ENCODE results near the gene SLC7A7. TPM values are rescaled to one million over a fixed set of nuclear protein-coding genes. Genes with fewer than 3 reads are reported as not detected.

SLC7A7 gene
- total RNA-seq (2021) = 2.5 and 3.1 TPM in 2 replicates
- long read RNA-seq, partial matches to known transcripts = 3 of 14 reads
- long read RNA-seq, other reads (novel, unspliced or antisense) = 8 of 14 reads

DNA sequence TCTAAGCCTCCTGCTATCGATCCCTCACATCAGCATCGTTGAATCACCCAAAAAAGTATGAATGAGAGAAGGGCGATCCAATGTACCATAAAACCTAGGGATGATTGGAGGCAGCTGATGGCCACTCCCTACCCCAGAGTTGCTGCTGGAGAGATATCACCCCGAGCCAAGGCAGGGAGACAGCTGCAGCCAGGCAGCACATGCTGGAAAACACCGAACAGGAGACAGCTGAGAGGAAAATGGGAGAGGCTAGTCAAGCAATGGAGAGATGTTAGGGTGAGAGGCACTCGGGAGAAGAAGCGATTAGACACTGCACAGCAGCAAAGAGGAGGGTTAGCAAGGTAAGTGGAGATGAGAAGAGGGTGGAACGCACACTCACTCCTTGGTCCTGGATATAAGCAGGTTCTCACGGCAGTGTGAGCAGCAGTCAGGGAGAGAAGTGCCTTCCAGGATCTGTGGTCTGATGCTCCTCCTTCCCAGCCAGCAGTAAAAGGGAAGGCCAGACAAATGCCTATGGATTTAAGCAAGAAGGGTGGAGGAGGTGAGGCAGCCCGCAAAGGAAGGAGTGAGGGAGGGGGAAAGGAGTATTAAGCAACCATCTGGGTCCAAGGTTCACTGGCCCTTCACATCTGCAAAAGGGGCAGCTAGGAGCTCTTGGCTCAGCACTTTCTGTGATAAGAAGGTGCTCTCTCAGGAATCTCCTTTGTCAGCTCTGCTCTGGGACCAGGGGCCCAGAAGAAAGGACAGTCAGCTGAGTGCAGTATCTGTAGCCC lies at the start of gene SLC7A7:
Gene SLC7A7, minus strand, starts transcription at position 495 of the 773 bp plus-strand sequence. CDS start 2,037 bp downstream, outside the sequence.
- Histone ChIP-seq H3K4ac (ENCODE audit: low read depth, low read length) (no peak within 1 kb of the TSS), H3K27me3 (ENCODE audit: insufficient read depth, low read length) (no peaks in the 10 kb centered on the region), H2AFZ (ENCODE audit: low read length) (no peak within 1 kb of the TSS), H3K14ac (ENCODE audit: insufficient read depth, low read length) (0 out of 2 replicates have a peak within 1 kb of the TSS, but pooled peaks have one; percentile 16), H3T11ph (ENCODE audit: low read length) (no peak within 1 kb of the TSS), H3K4me2 (ENCODE audit: insufficient read depth, insufficient read length, low read length) (peak within 1 kb of the TSS; percentile 8), H4K8ac (replicated peaks; ENCODE audit: insufficient read length, low read depth, low read length) (no peak within 1 kb of the TSS), H4K91ac (ENCODE audit: insufficient read length, low read depth, low read length) (no peak within 1 kb of the TSS), H2BK120ac (ENCODE audit: low read depth, low read length, poor library complexity, severe bottlenecking) (no peak within 1 kb of the TSS), H3K79me1 (ENCODE audit: insufficient read depth, low read depth, low read length, poor library complexity, severe bottlenecking) (no peaks in the 10 kb centered on the region), H3K56ac (ENCODE audit: insufficient read length, low read depth, low read length) (no peak within 1 kb of the TSS), H2BK5ac (ENCODE audit: insufficient read length, low read length) (no peak within 1 kb of the TSS), H3K4me1 (ENCODE audit: insufficient read depth, low read length) (peaks cover 16% of the 10 kb centered on the region; the same call in 1 of the 2 replicates), H2BK12ac (ENCODE audit: insufficient read length, low read depth, low read length) (no peak within 1 kb of the TSS), H3K23ac (ENCODE audit: insufficient read length, low read depth, low read length) (no peak within 1 kb of the TSS), H3K9me3 (ENCODE audit: control insufficient read depth, low read depth, low read length) (no peaks in the 10 kb centered on the region), H3K27ac (ENCODE audit: insufficient read length, low read depth, low read length) (no peak within 1 kb of the TSS), H2BK20ac (ENCODE audit: low read depth, low read length, poor library complexity, severe bottlenecking) (no peak within 1 kb of the TSS), H3K23me2 (ENCODE audit: insufficient read length, low read depth, low read length, poor library complexity, severe bottlenecking) (no peaks in the 10 kb centered on the region), H2AK5ac (ENCODE audit: insufficient read length, low read length) (no peak within 1 kb of the TSS), H2BK15ac (ENCODE audit: low read depth, low read length) (no peak within 1 kb of the TSS), H4K5ac (ENCODE audit: insufficient read length, low read depth, low read length) (no peak within 1 kb of the TSS), H3K79me2 (ENCODE audit: insufficient read depth, low read length) (no peaks in the 10 kb centered on the region), H4K20me1 (ENCODE audit: control insufficient read depth, insufficient read depth, insufficient read length) (no peaks in the 10 kb centered on the region), H3K18ac (ENCODE audit: insufficient read length, low read depth, low read length) (no peak within 1 kb of the TSS), H3K9ac (ENCODE audit: extremely low read depth, insufficient read length, low read length) (no peak within 1 kb of the TSS)
- DNase-seq = peak; percentile 38
- WGBS (ENCODE audit: extremely low coverage, insufficient read length, low lambda C conversion rate) = no CpG with 5 or more reads among the region's 10 CpGs
- TF ChIP-seq, protein P1, sequence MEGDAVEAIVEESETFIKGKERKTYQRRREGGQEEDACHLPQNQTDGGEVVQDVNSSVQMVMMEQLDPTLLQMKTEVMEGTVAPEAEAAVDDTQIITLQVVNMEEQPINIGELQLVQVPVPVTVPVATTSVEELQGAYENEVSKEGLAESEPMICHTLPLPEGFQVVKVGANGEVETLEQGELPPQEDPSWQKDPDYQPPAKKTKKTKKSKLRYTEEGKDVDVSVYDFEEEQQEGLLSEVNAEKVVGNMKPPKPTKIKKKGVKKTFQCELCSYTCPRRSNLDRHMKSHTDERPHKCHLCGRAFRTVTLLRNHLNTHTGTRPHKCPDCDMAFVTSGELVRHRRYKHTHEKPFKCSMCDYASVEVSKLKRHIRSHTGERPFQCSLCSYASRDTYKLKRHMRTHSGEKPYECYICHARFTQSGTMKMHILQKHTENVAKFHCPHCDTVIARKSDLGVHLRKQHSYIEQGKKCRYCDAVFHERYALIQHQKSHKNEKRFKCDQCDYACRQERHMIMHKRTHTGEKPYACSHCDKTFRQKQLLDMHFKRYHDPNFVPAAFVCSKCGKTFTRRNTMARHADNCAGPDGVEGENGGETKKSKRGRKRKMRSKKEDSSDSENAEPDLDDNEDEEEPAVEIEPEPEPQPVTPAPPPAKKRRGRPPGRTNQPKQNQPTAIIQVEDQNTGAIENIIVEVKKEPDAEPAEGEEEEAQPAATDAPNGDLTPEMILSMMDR (conservative IDR thresholded peaks at IDR 0.05) = no peak
- no peaks in the 10 kb centered on the region for H3K36me3 Mint-ChIP-seq (ENCODE audit: insufficient read depth in 1 of 3, low read depth in 3 of 3)
- peaks cover 40 to 48% of the 10 kb centered on the region in 2 experiments for H3K4me1 Mint-ChIP-seq
- no peaks in the 10 kb centered on the region; a peak in 1 of 5 replicates for H3K9me3 Mint-ChIP-seq
- H3K27me3 Mint-ChIP-seq (ENCODE audit: low read depth) = no peaks in the 10 kb centered on the region
- peak within 1 kb of the TSS in 2 of 3 experiments; percentile 49 to 60; a peak in 3 of 7 replicates for H3K27ac Mint-ChIP-seq
- peak within 1 kb of the TSS in 1 of 2 experiments; percentile 41; a peak in 2 of 5 replicates for H3K4me3 Mint-ChIP-seq

All from H9 (cell line).